H1 (cell line): ENCODE data around the gene RUFY3. TPM values are rescaled to one million over a fixed set of nuclear protein-coding genes. Genes with fewer than 3 reads are reported as not detected.

Experiments
- ATF2 ChIP-seq: IDR thresholded peaks from 2 replicates; pipeline ENCODE4 v1.6.1; 2012; ENCODE audit warnings: low read length, inconsistent platforms
- CHD1 ChIP-seq: IDR thresholded peaks from 2 replicates; pipeline ENCODE4 v1.6.1; 2012; ENCODE audit warnings: low read depth, low read length, improper control_type of control experiment
- MAX ChIP-seq: IDR thresholded peaks from 2 replicates; pipeline ENCODE4 v1.6.1; 2012; ENCODE audit warnings: inconsistent platforms
- polyA plus RNA-seq, 7 experiments: library from polyadenylated mRNA; depleted of rRNA in 3 of 7; stranded (reverse) in 5 of 7; unstranded in 2 of 7; fragments of >200 nt in 5 of 7; fragments of 200-250 nt in 2 of 7; gene quantifications; 1 replicate in 5 of 7; 2 replicates in 1 of 7; 4 replicates in 1 of 7; pipeline versions ENCODE4 v1.2.1 to v1.2.3, GENCODE V29; 2011 to 2013; ENCODE audit warnings: missing spikeins in 2 of 7, mixed read lengths in 2 of 7
- total RNA-seq: library from RNA; stranded (reverse); fragmentation: NEBNext Ultra II Directional; extraction: Animal tissue kit (Norgen Biotek cat#: 25700); gene quantifications from 2 replicates; pipeline ENCODE4 v1.2.1, GENCODE V29; 2021
- TF ChIP-seq, protein P1 (sequence below): fragments of 300-600 bp; sonication (generic); IDR thresholded peaks from 2 replicates; pipeline ENCODE4 v1.7.1; 2012; ENCODE audit warnings: low read length, moderate library complexity, mild to moderate bottlenecking, inconsistent platforms; ENCODE audit not compliant: insufficient replicate concordance

The RUFY3 gene
- total and polyA plus RNA-seq, 2 of the 8 experiments (the other 6 are each of a cell fraction or from before 2014, with no cell fraction given), result 7.8 to 33.1 TPM

DNA sequence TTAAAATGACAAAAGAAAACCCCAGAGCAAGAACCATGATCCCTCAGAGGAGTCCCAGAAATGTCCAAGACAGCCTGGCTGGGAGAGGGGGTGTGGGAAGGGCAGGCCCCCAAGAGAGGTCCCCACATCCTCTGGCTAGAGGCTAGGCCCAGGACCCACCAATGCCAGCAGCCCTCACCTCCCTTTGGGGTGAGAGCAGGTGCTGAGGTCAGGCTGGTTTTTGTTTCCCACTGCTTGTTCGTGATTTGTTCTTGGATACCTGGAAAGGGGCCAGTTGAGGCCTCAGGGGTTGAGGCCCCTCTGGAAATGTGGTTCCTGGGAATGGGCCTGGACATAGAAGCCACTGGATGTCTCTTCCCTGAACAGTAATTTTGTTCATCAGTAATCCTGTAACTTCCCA, 120.2 kb downstream of the RUFY3 start (continued):
- TF ChIP-seq, protein P1, sequence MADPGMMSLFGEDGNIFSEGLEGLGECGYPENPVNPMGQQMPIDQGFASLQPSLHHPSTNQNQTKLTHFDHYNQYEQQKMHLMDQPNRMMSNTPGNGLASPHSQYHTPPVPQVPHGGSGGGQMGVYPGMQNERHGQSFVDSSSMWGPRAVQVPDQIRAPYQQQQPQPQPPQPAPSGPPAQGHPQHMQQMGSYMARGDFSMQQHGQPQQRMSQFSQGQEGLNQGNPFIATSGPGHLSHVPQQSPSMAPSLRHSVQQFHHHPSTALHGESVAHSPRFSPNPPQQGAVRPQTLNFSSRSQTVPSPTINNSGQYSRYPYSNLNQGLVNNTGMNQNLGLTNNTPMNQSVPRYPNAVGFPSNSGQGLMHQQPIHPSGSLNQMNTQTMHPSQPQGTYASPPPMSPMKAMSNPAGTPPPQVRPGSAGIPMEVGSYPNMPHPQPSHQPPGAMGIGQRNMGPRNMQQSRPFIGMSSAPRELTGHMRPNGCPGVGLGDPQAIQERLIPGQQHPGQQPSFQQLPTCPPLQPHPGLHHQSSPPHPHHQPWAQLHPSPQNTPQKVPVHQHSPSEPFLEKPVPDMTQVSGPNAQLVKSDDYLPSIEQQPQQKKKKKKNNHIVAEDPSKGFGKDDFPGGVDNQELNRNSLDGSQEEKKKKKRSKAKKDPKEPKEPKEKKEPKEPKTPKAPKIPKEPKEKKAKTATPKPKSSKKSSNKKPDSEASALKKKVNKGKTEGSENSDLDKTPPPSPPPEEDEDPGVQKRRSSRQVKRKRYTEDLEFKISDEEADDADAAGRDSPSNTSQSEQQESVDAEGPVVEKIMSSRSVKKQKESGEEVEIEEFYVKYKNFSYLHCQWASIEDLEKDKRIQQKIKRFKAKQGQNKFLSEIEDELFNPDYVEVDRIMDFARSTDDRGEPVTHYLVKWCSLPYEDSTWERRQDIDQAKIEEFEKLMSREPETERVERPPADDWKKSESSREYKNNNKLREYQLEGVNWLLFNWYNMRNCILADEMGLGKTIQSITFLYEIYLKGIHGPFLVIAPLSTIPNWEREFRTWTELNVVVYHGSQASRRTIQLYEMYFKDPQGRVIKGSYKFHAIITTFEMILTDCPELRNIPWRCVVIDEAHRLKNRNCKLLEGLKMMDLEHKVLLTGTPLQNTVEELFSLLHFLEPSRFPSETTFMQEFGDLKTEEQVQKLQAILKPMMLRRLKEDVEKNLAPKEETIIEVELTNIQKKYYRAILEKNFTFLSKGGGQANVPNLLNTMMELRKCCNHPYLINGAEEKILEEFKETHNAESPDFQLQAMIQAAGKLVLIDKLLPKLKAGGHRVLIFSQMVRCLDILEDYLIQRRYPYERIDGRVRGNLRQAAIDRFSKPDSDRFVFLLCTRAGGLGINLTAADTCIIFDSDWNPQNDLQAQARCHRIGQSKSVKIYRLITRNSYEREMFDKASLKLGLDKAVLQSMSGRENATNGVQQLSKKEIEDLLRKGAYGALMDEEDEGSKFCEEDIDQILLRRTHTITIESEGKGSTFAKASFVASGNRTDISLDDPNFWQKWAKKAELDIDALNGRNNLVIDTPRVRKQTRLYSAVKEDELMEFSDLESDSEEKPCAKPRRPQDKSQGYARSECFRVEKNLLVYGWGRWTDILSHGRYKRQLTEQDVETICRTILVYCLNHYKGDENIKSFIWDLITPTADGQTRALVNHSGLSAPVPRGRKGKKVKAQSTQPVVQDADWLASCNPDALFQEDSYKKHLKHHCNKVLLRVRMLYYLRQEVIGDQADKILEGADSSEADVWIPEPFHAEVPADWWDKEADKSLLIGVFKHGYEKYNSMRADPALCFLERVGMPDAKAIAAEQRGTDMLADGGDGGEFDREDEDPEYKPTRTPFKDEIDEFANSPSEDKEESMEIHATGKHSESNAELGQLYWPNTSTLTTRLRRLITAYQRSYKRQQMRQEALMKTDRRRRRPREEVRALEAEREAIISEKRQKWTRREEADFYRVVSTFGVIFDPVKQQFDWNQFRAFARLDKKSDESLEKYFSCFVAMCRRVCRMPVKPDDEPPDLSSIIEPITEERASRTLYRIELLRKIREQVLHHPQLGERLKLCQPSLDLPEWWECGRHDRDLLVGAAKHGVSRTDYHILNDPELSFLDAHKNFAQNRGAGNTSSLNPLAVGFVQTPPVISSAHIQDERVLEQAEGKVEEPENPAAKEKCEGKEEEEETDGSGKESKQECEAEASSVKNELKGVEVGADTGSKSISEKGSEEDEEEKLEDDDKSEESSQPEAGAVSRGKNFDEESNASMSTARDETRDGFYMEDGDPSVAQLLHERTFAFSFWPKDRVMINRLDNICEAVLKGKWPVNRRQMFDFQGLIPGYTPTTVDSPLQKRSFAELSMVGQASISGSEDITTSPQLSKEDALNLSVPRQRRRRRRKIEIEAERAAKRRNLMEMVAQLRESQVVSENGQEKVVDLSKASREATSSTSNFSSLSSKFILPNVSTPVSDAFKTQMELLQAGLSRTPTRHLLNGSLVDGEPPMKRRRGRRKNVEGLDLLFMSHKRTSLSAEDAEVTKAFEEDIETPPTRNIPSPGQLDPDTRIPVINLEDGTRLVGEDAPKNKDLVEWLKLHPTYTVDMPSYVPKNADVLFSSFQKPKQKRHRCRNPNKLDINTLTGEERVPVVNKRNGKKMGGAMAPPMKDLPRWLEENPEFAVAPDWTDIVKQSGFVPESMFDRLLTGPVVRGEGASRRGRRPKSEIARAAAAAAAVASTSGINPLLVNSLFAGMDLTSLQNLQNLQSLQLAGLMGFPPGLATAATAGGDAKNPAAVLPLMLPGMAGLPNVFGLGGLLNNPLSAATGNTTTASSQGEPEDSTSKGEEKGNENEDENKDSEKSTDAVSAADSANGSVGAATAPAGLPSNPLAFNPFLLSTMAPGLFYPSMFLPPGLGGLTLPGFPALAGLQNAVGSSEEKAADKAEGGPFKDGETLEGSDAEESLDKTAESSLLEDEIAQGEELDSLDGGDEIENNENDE, result no peak
- TF ChIP-seq CHD1, result no peak
- TF ChIP-seq MAX, result no peak
- no peak for TF ChIP-seq ATF2
- TF ChIP-seq, all 59 proteins: peak for 0
